HepG2 (cell line): Measurements from ENCODE around the gene APOA1. TPM values are rescaled to one million over a fixed set of nuclear protein-coding genes. Genes with fewer than 3 reads are reported as not detected.

Experiments
- EP300 ChIP-seq, 3 experiments: sonication (generic) in 1 of 3; formaldehyde crosslinking in 1 of 3; IDR thresholded peaks; 2 replicates each; pipeline versions ENCODE4 v1.5.1 to v1.6.1; 2011 to 2020; ENCODE audit warnings: low read depth in 2 of 3, low read length in 2 of 3, borderline replicate concordance in 1 of 3, improper control_type of control experiment in 1 of 3, mild to moderate bottlenecking in 1 of 3, missing genetic modification reagents in 1 of 3, moderate library complexity in 1 of 3
- ERF ChIP-seq: IDR thresholded peaks from 2 replicates; pipeline ENCODE4 v1.6.1; 2018; ENCODE audit warnings: missing biosample characterization, missing genetic modification reagents
- FOXP1 ChIP-seq, 2 experiments: fragments of 450-650 bp in 1 of 2; IDR thresholded peaks; 2 replicates each; pipeline ENCODE4 v1.6.1; 2017 to 2018; ENCODE audit warnings: antibody characterized with exemption in 1 of 2
- KLF11 ChIP-seq: IDR thresholded peaks from 2 replicates; pipeline ENCODE4 v1.6.1; 2016; ENCODE audit warnings: missing compliant biosample characterization
- PCBP1 ChIP-seq: fragments of 200-400 bp; formaldehyde crosslinking; IDR thresholded peaks from 2 replicates; pipeline ENCODE4 v1.6.1; 2017; ENCODE audit warnings: mild to moderate bottlenecking, low read depth, low read length, borderline replicate concordance
- POLR2A ChIP-seq, 2 experiments: IDR thresholded peaks; 2 replicates each; pipeline ENCODE4 v1.6.1; 2011; ENCODE audit warnings: low read depth in 2 of 2, low read length in 2 of 2, mild to moderate bottlenecking in 1 of 2, moderate library complexity in 1 of 2; ENCODE audit not compliant: insufficient read depth in 1 of 2
- SCMH1 ChIP-seq: sonication (generic); formaldehyde crosslinking; IDR thresholded peaks from 2 replicates; pipeline ENCODE4 v1.9.0; 2021; ENCODE audit warnings: missing genetic modification reagents, mild to moderate bottlenecking, borderline replicate concordance
- SNAPC2 ChIP-seq: sonication (generic); formaldehyde crosslinking; IDR thresholded peaks from 2 replicates; pipeline ENCODE4 v1.8.1; 2022; ENCODE audit warnings: mild to moderate bottlenecking, missing genetic modification reagents
- SRF ChIP-seq: IDR thresholded peaks from 2 replicates; pipeline ENCODE4 v1.6.1; 2011; ENCODE audit warnings: mild to moderate bottlenecking, low read depth, low read length, moderate library complexity
- YY1 ChIP-seq: IDR thresholded peaks from 2 replicates; pipeline ENCODE4 v1.6.1; 2011; ENCODE audit warnings: low read length, low read depth, moderate library complexity, mild to moderate bottlenecking; ENCODE audit not compliant: insufficient read depth, insufficient replicate concordance
- ZNF558 ChIP-seq: sonication (generic); formaldehyde crosslinking; IDR thresholded peaks from 2 replicates; pipeline ENCODE4 v1.9.0; 2022; ENCODE audit warnings: mild to moderate bottlenecking, missing genetic modification reagents, borderline replicate concordance
- polyA plus RNA-seq, 8 experiments: library from polyadenylated mRNA; depleted of rRNA in 3 of 8; stranded (reverse) in 7 of 8; unstranded in 1 of 8; fragments of >200 nt; fragmentation: Illumina TruSeq in 4 of 8; extraction: Trizol in 4 of 8; gene quantifications; 2 replicates each; pipeline versions ENCODE4 v1.2.1 to v1.2.3, GENCODE V29; 2011 to 2016; ENCODE audit warnings: low read depth in 4 of 8, missing spikeins in 1 of 8, mixed read lengths in 1 of 8; ENCODE audit not compliant: insufficient read depth in 1 of 8
- total RNA-seq, 5 experiments: library from RNA; depleted of rRNA; stranded (reverse); fragments of >200 nt; fragmentation: Illumina TruSeq; extraction: Trizol; gene quantifications; 2 replicates each; pipeline ENCODE4 v1.2.3, GENCODE V29; 2016; ENCODE audit warnings: low read depth in 1 of 5
- TF ChIP-seq, protein P1 (sequence below), 2 experiments: sonication (generic) in 1 of 2; formaldehyde crosslinking in 1 of 2; IDR thresholded peaks; 2 replicates each; pipeline versions ENCODE4 v1.5.1 to v1.6.1; 2011 to 2020; ENCODE audit warnings: borderline replicate concordance in 1 of 2, low read depth in 1 of 2, low read length in 1 of 2, mild to moderate bottlenecking in 1 of 2, missing genetic modification reagents in 1 of 2, moderate library complexity in 1 of 2
- TF ChIP-seq, protein P2 (sequence below): sonication (generic); formaldehyde crosslinking; IDR thresholded peaks from 2 replicates; pipeline ENCODE4 v1.8.0; 2022; ENCODE audit warnings: missing genetic modification reagents, low read depth, mild to moderate bottlenecking, borderline replicate concordance
- TF ChIP-seq, protein P3 (sequence below): sonication (generic); formaldehyde crosslinking; IDR thresholded peaks from 2 replicates; pipeline ENCODE4 v1.4.0; 2020; ENCODE audit warnings: mild to moderate bottlenecking, missing genetic modification reagents
- TF ChIP-seq, protein P4 (sequence below): sonication (generic); formaldehyde crosslinking; IDR thresholded peaks from 2 replicates; pipeline ENCODE4 v1.5.0; 2020; ENCODE audit warnings: missing genetic modification reagents
- TF ChIP-seq, protein P5 (sequence below): sonication (generic); formaldehyde crosslinking; conservative IDR thresholded peaks from 2 replicates; pipeline ENCODE4 v1.5.0; 2020; ENCODE audit warnings: missing genetic modification reagents
- TF ChIP-seq, protein P6 (sequence below), 2 experiments: fragments of 450-650 bp in 1 of 2; sonication (generic) in 1 of 2; formaldehyde crosslinking; IDR thresholded peaks; 2 replicates each; pipeline versions ENCODE4 v1.5.0 to v1.8.0; 2020 to 2022; ENCODE audit warnings: mild to moderate bottlenecking in 1 of 2, missing genetic modification reagents in 1 of 2

The APOA1 gene
- total and polyA plus RNA-seq, 2 of the 13 experiments (the other 11 are each of a cell fraction or from before 2014, with no cell fraction given): 1,973 to 5,485 TPM

DNA sequence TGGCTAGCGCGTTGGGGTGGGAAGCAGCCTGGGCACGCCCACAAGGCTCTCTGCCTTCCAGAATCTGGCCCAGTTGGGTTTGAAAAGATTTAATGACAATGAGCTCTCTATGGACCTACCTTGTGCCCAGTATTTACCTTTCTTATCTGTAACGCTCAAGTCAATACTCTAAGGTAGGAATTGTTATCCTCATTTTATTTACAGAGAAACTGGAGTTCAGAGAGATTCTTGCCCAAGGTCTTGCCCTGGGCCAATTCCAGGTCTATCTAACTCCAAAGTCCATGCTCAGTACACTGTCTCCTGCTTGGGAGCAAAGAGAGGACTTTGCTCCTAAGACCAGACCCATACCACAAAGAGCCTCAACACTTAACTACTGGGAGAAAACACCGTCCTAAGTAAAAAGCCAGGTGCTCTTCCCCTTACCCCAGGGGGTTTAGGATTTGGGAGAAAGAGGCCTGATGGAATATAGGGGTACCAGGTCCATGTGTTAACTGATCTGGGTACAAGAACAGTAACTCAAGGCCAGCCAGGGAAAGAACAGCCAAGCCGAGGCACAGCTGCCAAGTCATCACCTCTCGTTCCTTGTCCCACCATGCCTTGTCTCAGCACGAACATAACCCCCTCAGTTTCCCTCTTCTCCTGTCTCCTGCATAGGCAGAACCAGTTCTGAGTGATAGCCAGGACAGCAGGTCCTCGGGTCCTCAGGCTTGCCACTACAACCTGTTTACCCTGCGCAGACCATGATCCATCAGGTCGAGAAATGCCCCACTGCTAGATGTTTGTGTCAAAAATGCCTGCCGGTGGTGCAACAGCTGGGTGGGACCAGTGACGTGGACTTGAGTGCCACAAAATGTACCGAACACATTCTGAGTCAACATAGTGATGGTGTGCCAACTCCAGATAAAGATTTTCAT lies 28.9 kb downstream of the APOA1 start (continued):
- peak; percentile 68; the same call in 1 of the 2 replicates for TF ChIP-seq SNAPC2 (CRISPR knock-in tag)
- TF ChIP-seq, protein P1, sequence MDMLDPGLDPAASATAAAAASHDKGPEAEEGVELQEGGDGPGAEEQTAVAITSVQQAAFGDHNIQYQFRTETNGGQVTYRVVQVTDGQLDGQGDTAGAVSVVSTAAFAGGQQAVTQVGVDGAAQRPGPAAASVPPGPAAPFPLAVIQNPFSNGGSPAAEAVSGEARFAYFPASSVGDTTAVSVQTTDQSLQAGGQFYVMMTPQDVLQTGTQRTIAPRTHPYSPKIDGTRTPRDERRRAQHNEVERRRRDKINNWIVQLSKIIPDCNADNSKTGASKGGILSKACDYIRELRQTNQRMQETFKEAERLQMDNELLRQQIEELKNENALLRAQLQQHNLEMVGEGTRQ (IDR thresholded peaks at IDR 0.05; ENCODE audit: low read depth, low read length): no peak
- TF ChIP-seq, protein P1 (CRISPR knock-in tag; IDR thresholded peaks at IDR 0.05; ENCODE audit: borderline replicate concordance): no peak
- no peak; the same call in none of the 2 replicates for TF ChIP-seq KLF11
- TF ChIP-seq YY1: peak; percentile 67
- TF ChIP-seq POLR2A (IDR thresholded peaks at IDR 0.05; ENCODE audit: insufficient read depth in 1 of 2, low read depth in 2 of 2, low read length in 2 of 2): peak; percentile 68 to 82; a peak in 2 of 4 replicates
- TF ChIP-seq FOXP1 (IDR thresholded peaks at IDR 0.05): peak; percentile 67; the same call in 1 of the 2 replicates
- TF ChIP-seq FOXP1 (CRISPR knock-in tag; IDR thresholded peaks at IDR 0.05): peak; percentile 95
- TF ChIP-seq SRF: no peak
- TF ChIP-seq SCMH1 (CRISPR knock-in tag): no peak
- TF ChIP-seq, protein P2, sequence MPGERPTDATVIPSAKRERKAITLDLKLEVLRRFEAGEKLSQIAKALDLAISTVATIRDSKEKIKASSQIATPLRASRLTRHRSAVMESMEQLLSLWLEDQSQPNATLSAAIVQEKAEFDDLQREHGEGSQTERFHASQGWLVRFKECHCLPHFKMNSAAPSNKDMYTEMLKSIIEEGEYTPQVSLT: no peak
- peak; percentile 97 to 99 for TF ChIP-seq EP300 (IDR thresholded peaks at IDR 0.05; ENCODE audit: low read depth in 2 of 2, low read length in 2 of 2)
- peak; percentile 97 for TF ChIP-seq EP300 (CRISPR knock-in tag; IDR thresholded peaks at IDR 0.05; ENCODE audit: borderline replicate concordance)
- TF ChIP-seq ERF: no peak; the same call in 1 of the 2 replicates
- TF ChIP-seq, protein P3, sequence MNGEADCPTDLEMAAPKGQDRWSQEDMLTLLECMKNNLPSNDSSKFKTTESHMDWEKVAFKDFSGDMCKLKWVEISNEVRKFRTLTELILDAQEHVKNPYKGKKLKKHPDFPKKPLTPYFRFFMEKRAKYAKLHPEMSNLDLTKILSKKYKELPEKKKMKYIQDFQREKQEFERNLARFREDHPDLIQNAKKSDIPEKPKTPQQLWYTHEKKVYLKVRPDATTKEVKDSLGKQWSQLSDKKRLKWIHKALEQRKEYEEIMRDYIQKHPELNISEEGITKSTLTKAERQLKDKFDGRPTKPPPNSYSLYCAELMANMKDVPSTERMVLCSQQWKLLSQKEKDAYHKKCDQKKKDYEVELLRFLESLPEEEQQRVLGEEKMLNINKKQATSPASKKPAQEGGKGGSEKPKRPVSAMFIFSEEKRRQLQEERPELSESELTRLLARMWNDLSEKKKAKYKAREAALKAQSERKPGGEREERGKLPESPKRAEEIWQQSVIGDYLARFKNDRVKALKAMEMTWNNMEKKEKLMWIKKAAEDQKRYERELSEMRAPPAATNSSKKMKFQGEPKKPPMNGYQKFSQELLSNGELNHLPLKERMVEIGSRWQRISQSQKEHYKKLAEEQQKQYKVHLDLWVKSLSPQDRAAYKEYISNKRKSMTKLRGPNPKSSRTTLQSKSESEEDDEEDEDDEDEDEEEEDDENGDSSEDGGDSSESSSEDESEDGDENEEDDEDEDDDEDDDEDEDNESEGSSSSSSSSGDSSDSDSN (CRISPR knock-in tag): peak; percentile 44
- TF ChIP-seq, protein P4, sequence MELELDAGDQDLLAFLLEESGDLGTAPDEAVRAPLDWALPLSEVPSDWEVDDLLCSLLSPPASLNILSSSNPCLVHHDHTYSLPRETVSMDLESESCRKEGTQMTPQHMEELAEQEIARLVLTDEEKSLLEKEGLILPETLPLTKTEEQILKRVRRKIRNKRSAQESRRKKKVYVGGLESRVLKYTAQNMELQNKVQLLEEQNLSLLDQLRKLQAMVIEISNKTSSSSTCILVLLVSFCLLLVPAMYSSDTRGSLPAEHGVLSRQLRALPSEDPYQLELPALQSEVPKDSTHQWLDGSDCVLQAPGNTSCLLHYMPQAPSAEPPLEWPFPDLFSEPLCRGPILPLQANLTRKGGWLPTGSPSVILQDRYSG (CRISPR knock-in tag): peak; percentile 61; the same call in 1 of the 2 replicates
- peak; percentile 60; the same call in 1 of the 2 replicates for TF ChIP-seq ZNF558 (CRISPR knock-in tag)
- no peak for TF ChIP-seq PCBP1
- TF ChIP-seq, protein P5, sequence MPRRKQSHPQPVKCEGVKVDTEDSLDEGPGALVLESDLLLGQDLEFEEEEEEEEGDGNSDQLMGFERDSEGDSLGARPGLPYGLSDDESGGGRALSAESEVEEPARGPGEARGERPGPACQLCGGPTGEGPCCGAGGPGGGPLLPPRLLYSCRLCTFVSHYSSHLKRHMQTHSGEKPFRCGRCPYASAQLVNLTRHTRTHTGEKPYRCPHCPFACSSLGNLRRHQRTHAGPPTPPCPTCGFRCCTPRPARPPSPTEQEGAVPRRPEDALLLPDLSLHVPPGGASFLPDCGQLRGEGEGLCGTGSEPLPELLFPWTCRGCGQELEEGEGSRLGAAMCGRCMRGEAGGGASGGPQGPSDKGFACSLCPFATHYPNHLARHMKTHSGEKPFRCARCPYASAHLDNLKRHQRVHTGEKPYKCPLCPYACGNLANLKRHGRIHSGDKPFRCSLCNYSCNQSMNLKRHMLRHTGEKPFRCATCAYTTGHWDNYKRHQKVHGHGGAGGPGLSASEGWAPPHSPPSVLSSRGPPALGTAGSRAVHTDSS (CRISPR knock-in tag): no peak
- TF ChIP-seq, protein P6, sequence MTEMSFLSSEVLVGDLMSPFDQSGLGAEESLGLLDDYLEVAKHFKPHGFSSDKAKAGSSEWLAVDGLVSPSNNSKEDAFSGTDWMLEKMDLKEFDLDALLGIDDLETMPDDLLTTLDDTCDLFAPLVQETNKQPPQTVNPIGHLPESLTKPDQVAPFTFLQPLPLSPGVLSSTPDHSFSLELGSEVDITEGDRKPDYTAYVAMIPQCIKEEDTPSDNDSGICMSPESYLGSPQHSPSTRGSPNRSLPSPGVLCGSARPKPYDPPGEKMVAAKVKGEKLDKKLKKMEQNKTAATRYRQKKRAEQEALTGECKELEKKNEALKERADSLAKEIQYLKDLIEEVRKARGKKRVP (CRISPR knock-in tag; IDR thresholded peaks at IDR 0.05): peak in 1 of 2 experiments; percentile 65; a peak in 2 of 4 replicates
